ENCODE measurements around the gene WNT4.

WNT4 gene

DNA sequence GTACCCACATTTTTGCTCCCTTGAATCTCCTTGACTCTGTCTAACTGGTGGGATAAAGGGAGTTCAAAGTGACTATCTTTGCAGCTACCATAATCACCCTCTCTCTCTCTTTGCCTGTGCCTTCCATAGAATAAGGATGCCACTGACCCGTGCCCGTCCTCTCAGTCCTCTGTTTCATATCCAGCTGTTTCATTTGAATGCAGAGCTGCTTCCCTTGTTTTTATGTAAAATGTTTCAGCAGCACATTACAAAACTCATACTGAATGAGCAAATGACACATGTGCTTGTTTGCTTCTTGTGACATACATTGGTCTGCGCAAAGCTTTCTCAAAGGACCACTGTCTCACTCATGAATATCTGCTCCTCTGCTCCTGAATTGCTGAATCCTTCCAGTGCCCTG, 52.0 kb downstream of the WNT4 start:
- no peak overlapping the region for H3K4me2 ChIP-seq (ENCODE audit: insufficient read depth, low read length)
- no peak overlapping the region for H3K27ac ChIP-seq (ENCODE audit: low read length)
- no peak for TF ChIP-seq EZH2 (IDR thresholded peaks at IDR 0.05; ENCODE audit: borderline replicate concordance, low read depth, low read length, severe bottlenecking)
- TF ChIP-seq, protein P1, sequence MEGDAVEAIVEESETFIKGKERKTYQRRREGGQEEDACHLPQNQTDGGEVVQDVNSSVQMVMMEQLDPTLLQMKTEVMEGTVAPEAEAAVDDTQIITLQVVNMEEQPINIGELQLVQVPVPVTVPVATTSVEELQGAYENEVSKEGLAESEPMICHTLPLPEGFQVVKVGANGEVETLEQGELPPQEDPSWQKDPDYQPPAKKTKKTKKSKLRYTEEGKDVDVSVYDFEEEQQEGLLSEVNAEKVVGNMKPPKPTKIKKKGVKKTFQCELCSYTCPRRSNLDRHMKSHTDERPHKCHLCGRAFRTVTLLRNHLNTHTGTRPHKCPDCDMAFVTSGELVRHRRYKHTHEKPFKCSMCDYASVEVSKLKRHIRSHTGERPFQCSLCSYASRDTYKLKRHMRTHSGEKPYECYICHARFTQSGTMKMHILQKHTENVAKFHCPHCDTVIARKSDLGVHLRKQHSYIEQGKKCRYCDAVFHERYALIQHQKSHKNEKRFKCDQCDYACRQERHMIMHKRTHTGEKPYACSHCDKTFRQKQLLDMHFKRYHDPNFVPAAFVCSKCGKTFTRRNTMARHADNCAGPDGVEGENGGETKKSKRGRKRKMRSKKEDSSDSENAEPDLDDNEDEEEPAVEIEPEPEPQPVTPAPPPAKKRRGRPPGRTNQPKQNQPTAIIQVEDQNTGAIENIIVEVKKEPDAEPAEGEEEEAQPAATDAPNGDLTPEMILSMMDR (IDR thresholded peaks at IDR 0.05; ENCODE audit: borderline replicate concordance, extremely low read depth, low read length, poor library complexity, severe bottlenecking) = no peak
- H2AFZ ChIP-seq (ENCODE audit: low read depth, low read length) = no peak overlapping the region
- ATAC-seq (ENCODE audit: insufficient read depth, low read depth) = no peak
- H4K20me1 ChIP-seq (ENCODE audit: insufficient read depth, low read length) = peaks cover 54% of the 10 kb centered on the region
- peaks cover 85% of the 10 kb centered on the region for H3K36me3 ChIP-seq (ENCODE audit: insufficient read depth, low read length)
- no peaks in the 10 kb centered on the region for H3K9me3 ChIP-seq (ENCODE audit: insufficient read depth, low read length, severe bottlenecking)
- peaks cover 68% of the 10 kb centered on the region for H3K79me2 ChIP-seq (ENCODE audit: insufficient read depth, low read length)
- DNase-seq = no peak
- H3K27me3 ChIP-seq (ENCODE audit: insufficient read depth, low read length, poor library complexity) = no peaks in the 10 kb centered on the region
- H3K9ac ChIP-seq (ENCODE audit: low read depth, low read length) = no peak overlapping the region
- no peak overlapping the region for H3K4me3 ChIP-seq (ENCODE audit: low read depth in 1 of 2, low read length in 2 of 2)
- peaks cover 24% of the 10 kb centered on the region for H3K4me1 ChIP-seq (ENCODE audit: insufficient read depth, low read length)

- no peak overlapping the region for H2AFZ ChIP-seq (ENCODE audit: low read depth, low read length)
- peaks cover 24% of the 10 kb centered on the region for H3K4me1 ChIP-seq (ENCODE audit: insufficient read depth, low read length)
- H3K27ac ChIP-seq (ENCODE audit: low read length) = peak overlapping the region; percentile 29; the same call in 1 of the 2 replicates
- H3K4me3 ChIP-seq (ENCODE audit: low read depth in 1 of 2, low read length in 2 of 2) = no peak overlapping the region
- DNase-seq (peak; percentile 27), ATAC-seq (ENCODE audit: insufficient read depth, low read depth) (peak; percentile 76)
- H3K79me2 ChIP-seq (ENCODE audit: insufficient read depth, low read length) = peaks cover 76% of the 10 kb centered on the region
- no peaks in the 10 kb centered on the region for H3K27me3 ChIP-seq (ENCODE audit: insufficient read depth, low read length, poor library complexity)
- TF ChIP-seq, protein P1 (IDR thresholded peaks at IDR 0.05; ENCODE audit: borderline replicate concordance, extremely low read depth, low read length, poor library complexity, severe bottlenecking) = no peak
- no peak for TF ChIP-seq EZH2 (IDR thresholded peaks at IDR 0.05; ENCODE audit: borderline replicate concordance, low read depth, low read length, severe bottlenecking)
- no peak overlapping the region for H3K9ac ChIP-seq (ENCODE audit: low read depth, low read length)
- H3K4me2 ChIP-seq (ENCODE audit: insufficient read depth, low read length) = no peak overlapping the region
- H3K9me3 ChIP-seq (ENCODE audit: insufficient read depth, low read length, severe bottlenecking) = no peaks in the 10 kb centered on the region
- peaks cover 53% of the 10 kb centered on the region for H4K20me1 ChIP-seq (ENCODE audit: insufficient read depth, low read length)
- H3K36me3 ChIP-seq (ENCODE audit: insufficient read depth, low read length) = peaks cover 85% of the 10 kb centered on the region
Observed at GRCh38 chr1:22089787-22090186, 53.1 kb downstream of the WNT4 start.

DNA sequence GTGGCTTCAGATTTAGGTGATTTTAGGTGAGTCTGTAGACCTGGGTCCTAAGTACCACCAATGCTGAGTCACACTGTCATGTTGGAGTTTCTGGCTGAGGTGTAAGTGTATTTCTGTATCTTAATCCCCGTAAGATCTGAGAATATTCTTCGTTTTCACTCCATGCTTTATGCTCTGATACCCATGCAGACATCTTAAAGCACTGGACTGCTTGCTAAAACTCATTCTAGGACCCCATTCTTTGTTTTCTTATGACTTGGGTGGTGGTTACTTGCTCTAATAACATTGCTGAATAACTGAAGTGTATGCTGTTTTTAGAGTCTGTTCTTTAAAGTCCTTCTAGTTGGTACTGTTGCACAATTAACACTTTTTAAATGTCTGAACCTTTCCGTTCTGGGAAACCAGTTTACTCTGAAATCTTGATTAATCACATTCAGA, 53.7 kb downstream of the WNT4 start:
- Histone ChIP-seq H3K4me3 (ENCODE audit: low read depth in 1 of 2, low read length in 2 of 2) (no peak overlapping the region), H3K9me3 (ENCODE audit: insufficient read depth, low read length, severe bottlenecking) (no peaks in the 10 kb centered on the region), H3K27me3 (ENCODE audit: insufficient read depth, low read length, poor library complexity) (no peaks in the 10 kb centered on the region), H3K4me1 (ENCODE audit: insufficient read depth, low read length) (peaks cover 24% of the 10 kb centered on the region), H4K20me1 (ENCODE audit: insufficient read depth, low read length) (peaks cover 53% of the 10 kb centered on the region), H3K36me3 (ENCODE audit: insufficient read depth, low read length) (peaks cover 84% of the 10 kb centered on the region), H2AFZ (ENCODE audit: low read depth, low read length) (no peak overlapping the region), H3K4me2 (ENCODE audit: insufficient read depth, low read length) (no peak overlapping the region; the same call in 1 of the 2 replicates), H3K79me2 (ENCODE audit: insufficient read depth, low read length) (peaks cover 80% of the 10 kb centered on the region), H3K9ac (ENCODE audit: low read depth, low read length) (no peak overlapping the region), H3K27ac (ENCODE audit: low read length) (no peak overlapping the region)
- DNase-seq (no peak), ATAC-seq (ENCODE audit: insufficient read depth, low read depth) (no peak)
- no peak for TF ChIP-seq EZH2 (IDR thresholded peaks at IDR 0.05; ENCODE audit: borderline replicate concordance, low read depth, low read length, severe bottlenecking)
- TF ChIP-seq, protein P1 (IDR thresholded peaks at IDR 0.05; ENCODE audit: borderline replicate concordance, extremely low read depth, low read length, poor library complexity, severe bottlenecking) = no peak

DNA sequence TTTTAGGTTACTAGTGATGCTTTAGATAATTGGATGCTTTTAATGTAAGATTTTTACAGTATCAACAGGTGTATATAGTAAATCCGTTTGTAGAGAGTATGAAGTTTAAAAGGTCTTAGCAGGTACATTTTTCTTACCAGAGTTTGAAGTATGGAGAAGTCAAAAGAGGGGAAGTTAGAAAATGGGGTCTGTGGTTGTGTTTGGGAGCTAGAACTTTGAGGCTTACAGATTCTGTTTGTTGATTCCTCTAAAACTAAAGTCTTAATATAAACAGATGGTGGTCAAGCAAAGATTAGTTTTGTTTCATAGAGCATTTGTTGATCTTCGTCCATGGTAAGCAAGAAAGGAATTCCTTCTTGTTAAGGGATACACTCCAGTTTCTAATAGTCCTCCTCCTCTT, 54.6 kb downstream of the WNT4 start:
- H3K27ac ChIP-seq (ENCODE audit: low read length) = no peak overlapping the region
- peaks cover 60% of the 10 kb centered on the region for H4K20me1 ChIP-seq (ENCODE audit: insufficient read depth, low read length)

More for the DNA sequence above, 54.6 kb downstream of the WNT4 start:
- Histone ChIP-seq H3K27me3 (ENCODE audit: insufficient read depth, low read length, poor library complexity) (no peaks in the 10 kb centered on the region), H3K4me3 (ENCODE audit: low read depth in 1 of 2, low read length in 2 of 2) (no peak overlapping the region), H3K4me1 (ENCODE audit: insufficient read depth, low read length) (peaks cover 24% of the 10 kb centered on the region), H2AFZ (ENCODE audit: low read depth, low read length) (no peak overlapping the region), H3K9ac (ENCODE audit: low read depth, low read length) (no peak overlapping the region), H3K4me2 (ENCODE audit: insufficient read depth, low read length) (no peak overlapping the region), H3K36me3 (ENCODE audit: insufficient read depth, low read length) (peaks cover 84% of the 10 kb centered on the region), H3K79me2 (ENCODE audit: insufficient read depth, low read length) (peaks cover 85% of the 10 kb centered on the region), H3K9me3 (ENCODE audit: insufficient read depth, low read length, severe bottlenecking) (no peaks in the 10 kb centered on the region)
- DNase-seq = no peak
- TF ChIP-seq, protein P1 (IDR thresholded peaks at IDR 0.05; ENCODE audit: borderline replicate concordance, extremely low read depth, low read length, poor library complexity, severe bottlenecking) = no peak
- ATAC-seq (ENCODE audit: insufficient read depth, low read depth) = no peak

All from DND-41 (cell line).